ENCODE data around the gene ARHGAP10.

- TF ChIP-seq GATA2 (IDR thresholded peaks at IDR 0.05; ENCODE audit: low read depth, low read length) (no peak), GATA3 (IDR thresholded peaks at IDR 0.05; ENCODE audit: low read depth, low read length) (no peak)
Measured at GRCh38 chr4:147730333-147730732, 1.6 kb upstream of the ARHGAP10 start.

Data from SH-SY5Y (cell line).